Measurements from ENCODE around the gene TPGS2. TPM values are rescaled to one million over a fixed set of nuclear protein-coding genes. Genes with fewer than 3 reads are reported as not detected.

The TPGS2 gene
- polyA plus RNA-seq, 5 donors, result 130 to 196 (median 167) TPM

DNA sequence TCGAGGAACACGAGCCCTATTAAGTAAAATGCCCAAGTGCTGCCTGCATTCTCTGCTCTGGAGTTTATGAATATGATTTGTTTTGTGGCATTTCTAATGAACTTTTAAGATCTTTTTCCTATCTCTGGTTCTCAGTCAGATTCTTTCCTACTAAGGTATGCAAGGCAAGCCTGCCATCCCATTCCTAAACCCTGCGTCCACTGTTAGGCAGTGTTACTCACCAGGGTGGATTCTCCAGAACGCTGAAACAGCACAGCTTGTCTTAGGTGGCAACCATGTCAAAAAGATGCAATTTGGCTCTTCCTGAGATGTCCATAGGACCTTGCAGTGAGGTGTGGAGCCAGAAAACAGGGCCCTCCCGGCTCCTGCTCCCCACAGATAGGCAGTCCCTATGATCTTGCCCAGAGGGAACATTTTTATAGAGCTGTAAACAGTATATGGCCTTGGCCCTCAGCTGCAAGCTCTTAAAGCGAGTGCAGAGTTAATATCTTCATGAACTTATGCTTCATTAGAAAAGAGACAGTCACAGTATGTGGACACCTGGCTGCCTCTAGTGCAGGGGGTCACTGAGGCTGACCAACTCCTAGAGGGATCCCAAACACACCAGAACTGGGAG is 84.4 kb downstream of the TPGS2 start:
- DNase-seq, result no peak

Other genes with a start within 250 kb of the TPGS2 start
- gene KIAA1328, start 125 bp upstream of the TPGS2 start, polyA plus RNA-seq (ENCODE audit: insufficient read depth in 1 of 5, insufficient read length in 5 of 5, low replicate concordance in 1 of 5), result 10 to 100 TPM; 14.2 to 26.9 (median 25.9) TPM

All from right lung (tissue), 5 donors.